ENCODE results near the gene SCG3. TPM values are rescaled to one million over a fixed set of nuclear protein-coding genes. Genes with fewer than 3 reads are reported as not detected.

The SCG3 gene
- polyA plus RNA-seq, 1 donor from 2014 or later = 68.7 TPM

DNA sequence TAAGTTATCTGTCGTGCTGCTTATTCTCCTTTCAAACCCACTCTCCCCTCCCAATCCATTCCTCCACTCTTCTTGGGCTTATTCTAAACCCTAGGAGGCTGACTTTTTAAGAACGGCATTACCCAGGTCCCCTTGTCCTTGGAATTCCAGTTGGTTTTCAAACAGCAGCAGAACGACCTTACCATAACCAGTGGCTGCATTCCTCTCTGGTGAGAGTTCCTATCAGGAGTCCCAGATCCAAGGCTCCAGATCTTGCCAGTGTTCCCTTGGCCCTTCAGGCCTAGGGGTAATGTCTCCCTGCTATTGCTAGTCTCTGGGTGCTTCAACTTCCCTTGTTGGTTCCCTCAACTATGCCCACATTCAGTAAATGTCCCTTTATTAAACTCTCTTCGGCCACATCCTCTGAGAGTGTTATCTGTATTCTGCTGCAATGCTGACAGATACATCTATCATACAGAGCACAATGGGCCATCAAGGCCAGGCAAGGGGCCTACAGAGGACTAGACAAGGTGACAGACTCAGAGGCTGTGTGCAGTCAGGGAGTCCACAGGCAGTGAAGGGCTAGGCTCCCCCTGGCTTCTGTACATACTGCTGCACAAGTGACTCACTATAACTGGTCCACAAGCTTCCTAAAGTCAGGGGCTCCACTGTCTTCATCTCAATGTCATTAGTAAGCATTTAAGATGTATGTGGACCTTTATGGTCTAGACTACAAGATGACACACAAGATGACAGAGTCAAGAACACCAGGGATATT lies 46.0 kb downstream of the SCG3 start:
- Histone ChIP-seq H3K27me3 (ENCODE audit: insufficient read depth, low read depth, low read length) (no peaks in the 10 kb centered on the region), H3K27ac (ENCODE audit: low read length) (no peak overlapping the region), H3K9ac (ENCODE audit: low read length) (no peak overlapping the region), H3K9me2 (ENCODE audit: insufficient read depth, low read length) (no peaks in the 10 kb centered on the region), H3K4me3 (ENCODE audit: low read length) (no peak overlapping the region), H4K20me1 (ENCODE audit: insufficient read depth) (no peaks in the 10 kb centered on the region), H3K9me3 (ENCODE audit: low read length) (no peaks in the 10 kb centered on the region), H3K4me2 (ENCODE audit: low read length) (no peak overlapping the region), H3K36me3 (ENCODE audit: insufficient read depth, low read length) (no peaks in the 10 kb centered on the region), H2AFZ (ENCODE audit: low read depth, low read length) (no peak overlapping the region), H3K79me2 (replicated peaks; ENCODE audit: insufficient read depth, low read length) (no peaks in the 10 kb centered on the region), H3F3A (ENCODE audit: insufficient read depth, low read length, poor library complexity, severe bottlenecking) (no peaks in the 10 kb centered on the region)
- TF ChIP-seq EZH2 (IDR thresholded peaks at IDR 0.05; ENCODE audit: borderline replicate concordance, insufficient read depth, low read length, poor library complexity, severe bottlenecking) = no peak
- TF ChIP-seq MXI1 (conservative IDR thresholded peaks at IDR 0.05; ENCODE audit: poor library complexity, severe bottlenecking) = no peak
- TF ChIP-seq SMC3 (conservative IDR thresholded peaks at IDR 0.05; ENCODE audit: poor library complexity) = no peak
- no peak for TF ChIP-seq TAF1 (IDR thresholded peaks at IDR 0.05; ENCODE audit: low read depth)
- no peak for TF ChIP-seq RAD21 (conservative IDR thresholded peaks at IDR 0.05)

- no peak overlapping the region for H3K4me2 ChIP-seq (ENCODE audit: low read length)
- H3K36me3 ChIP-seq (ENCODE audit: insufficient read depth, low read length) = no peaks in the 10 kb centered on the region
- no peak for TF ChIP-seq POLR2AphosphoS5 (IDR thresholded peaks at IDR 0.05)
- TF ChIP-seq EP300 (conservative IDR thresholded peaks at IDR 0.05; ENCODE audit: poor library complexity, severe bottlenecking) = no peak
- TF ChIP-seq MXI1 (conservative IDR thresholded peaks at IDR 0.05; ENCODE audit: poor library complexity, severe bottlenecking) = no peak
- no peak for TF ChIP-seq RAD21 (conservative IDR thresholded peaks at IDR 0.05)
- TF ChIP-seq, protein P1, sequence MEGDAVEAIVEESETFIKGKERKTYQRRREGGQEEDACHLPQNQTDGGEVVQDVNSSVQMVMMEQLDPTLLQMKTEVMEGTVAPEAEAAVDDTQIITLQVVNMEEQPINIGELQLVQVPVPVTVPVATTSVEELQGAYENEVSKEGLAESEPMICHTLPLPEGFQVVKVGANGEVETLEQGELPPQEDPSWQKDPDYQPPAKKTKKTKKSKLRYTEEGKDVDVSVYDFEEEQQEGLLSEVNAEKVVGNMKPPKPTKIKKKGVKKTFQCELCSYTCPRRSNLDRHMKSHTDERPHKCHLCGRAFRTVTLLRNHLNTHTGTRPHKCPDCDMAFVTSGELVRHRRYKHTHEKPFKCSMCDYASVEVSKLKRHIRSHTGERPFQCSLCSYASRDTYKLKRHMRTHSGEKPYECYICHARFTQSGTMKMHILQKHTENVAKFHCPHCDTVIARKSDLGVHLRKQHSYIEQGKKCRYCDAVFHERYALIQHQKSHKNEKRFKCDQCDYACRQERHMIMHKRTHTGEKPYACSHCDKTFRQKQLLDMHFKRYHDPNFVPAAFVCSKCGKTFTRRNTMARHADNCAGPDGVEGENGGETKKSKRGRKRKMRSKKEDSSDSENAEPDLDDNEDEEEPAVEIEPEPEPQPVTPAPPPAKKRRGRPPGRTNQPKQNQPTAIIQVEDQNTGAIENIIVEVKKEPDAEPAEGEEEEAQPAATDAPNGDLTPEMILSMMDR (IDR thresholded peaks at IDR 0.05; ENCODE audit: poor library complexity, severe bottlenecking) = no peak
- TF ChIP-seq, protein P2, sequence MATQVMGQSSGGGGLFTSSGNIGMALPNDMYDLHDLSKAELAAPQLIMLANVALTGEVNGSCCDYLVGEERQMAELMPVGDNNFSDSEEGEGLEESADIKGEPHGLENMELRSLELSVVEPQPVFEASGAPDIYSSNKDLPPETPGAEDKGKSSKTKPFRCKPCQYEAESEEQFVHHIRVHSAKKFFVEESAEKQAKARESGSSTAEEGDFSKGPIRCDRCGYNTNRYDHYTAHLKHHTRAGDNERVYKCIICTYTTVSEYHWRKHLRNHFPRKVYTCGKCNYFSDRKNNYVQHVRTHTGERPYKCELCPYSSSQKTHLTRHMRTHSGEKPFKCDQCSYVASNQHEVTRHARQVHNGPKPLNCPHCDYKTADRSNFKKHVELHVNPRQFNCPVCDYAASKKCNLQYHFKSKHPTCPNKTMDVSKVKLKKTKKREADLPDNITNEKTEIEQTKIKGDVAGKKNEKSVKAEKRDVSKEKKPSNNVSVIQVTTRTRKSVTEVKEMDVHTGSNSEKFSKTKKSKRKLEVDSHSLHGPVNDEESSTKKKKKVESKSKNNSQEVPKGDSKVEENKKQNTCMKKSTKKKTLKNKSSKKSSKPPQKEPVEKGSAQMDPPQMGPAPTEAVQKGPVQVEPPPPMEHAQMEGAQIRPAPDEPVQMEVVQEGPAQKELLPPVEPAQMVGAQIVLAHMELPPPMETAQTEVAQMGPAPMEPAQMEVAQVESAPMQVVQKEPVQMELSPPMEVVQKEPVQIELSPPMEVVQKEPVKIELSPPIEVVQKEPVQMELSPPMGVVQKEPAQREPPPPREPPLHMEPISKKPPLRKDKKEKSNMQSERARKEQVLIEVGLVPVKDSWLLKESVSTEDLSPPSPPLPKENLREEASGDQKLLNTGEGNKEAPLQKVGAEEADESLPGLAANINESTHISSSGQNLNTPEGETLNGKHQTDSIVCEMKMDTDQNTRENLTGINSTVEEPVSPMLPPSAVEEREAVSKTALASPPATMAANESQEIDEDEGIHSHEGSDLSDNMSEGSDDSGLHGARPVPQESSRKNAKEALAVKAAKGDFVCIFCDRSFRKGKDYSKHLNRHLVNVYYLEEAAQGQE (IDR thresholded peaks at IDR 0.05; ENCODE audit: borderline replicate concordance) = no peak
- TF ChIP-seq EZH2 (IDR thresholded peaks at IDR 0.05; ENCODE audit: borderline replicate concordance, insufficient read depth, low read length, poor library complexity, severe bottlenecking) = no peak
- no peak for TF ChIP-seq SMC3 (conservative IDR thresholded peaks at IDR 0.05; ENCODE audit: poor library complexity)
- no peak for TF ChIP-seq TAF1 (IDR thresholded peaks at IDR 0.05; ENCODE audit: low read depth)
- H3K27me3 ChIP-seq (ENCODE audit: insufficient read depth, low read depth, low read length) = no peaks in the 10 kb centered on the region
- H3K9me3 ChIP-seq (ENCODE audit: low read length) = no peaks in the 10 kb centered on the region
- H3F3A ChIP-seq (ENCODE audit: insufficient read depth, low read length, poor library complexity, severe bottlenecking) = no peaks in the 10 kb centered on the region
- no peak overlapping the region for H3K9ac ChIP-seq (ENCODE audit: low read length)
- H3K79me2 ChIP-seq (replicated peaks; ENCODE audit: insufficient read depth, low read length) = no peaks in the 10 kb centered on the region
- H3K4me3 ChIP-seq (ENCODE audit: low read length) = no peak overlapping the region
- H4K20me1 ChIP-seq (ENCODE audit: insufficient read depth) = no peaks in the 10 kb centered on the region
- no peak overlapping the region for H3K27ac ChIP-seq (ENCODE audit: low read length)
- no peaks in the 10 kb centered on the region for H3K9me2 ChIP-seq (ENCODE audit: insufficient read depth, low read length)
- no peak overlapping the region for H2AFZ ChIP-seq (ENCODE audit: low read depth, low read length)
These were observed 50.4 kb downstream of the SCG3 start for GRCh38 chr15:51731549-51732267.

Measured in neural cell (in vitro differentiated cells).